WERI-Rb-1 (cell line): ENCODE measurements around the gene TCTN2.

Source experiments
- DNase-seq: peaks from one replicate; pipeline ENCODE4 v3.0.0-alpha.2; 2020
- H3K27ac ChIP-seq: fragments of 250-450 bp; sonication (Bioruptor Pico); 2 replicates; pipeline ENCODE4 v1.5.1; 2020; ENCODE audit warnings: mild to moderate bottlenecking, moderate library complexity
- H3K27me3 ChIP-seq: fragments of 250-450 bp; sonication (Bioruptor Pico); 2 replicates; pipeline ENCODE4 v1.5.1; 2021; ENCODE audit warnings: mild to moderate bottlenecking, low read depth, moderate library complexity; ENCODE audit not compliant: insufficient read depth, severe bottlenecking
- H3K36me3 ChIP-seq: fragments of 250-450 bp; sonication (Bioruptor Pico); 2 replicates; pipeline ENCODE4 v1.5.1; 2020; ENCODE audit warnings: mild to moderate bottlenecking, moderate library complexity
- H3K4me3 ChIP-seq: 2 replicates; pipeline ENCODE4 v1.5.1; 2011; ENCODE audit warnings: low read depth, mild to moderate bottlenecking, control low read depth, low read length
- H3K9me3 ChIP-seq: fragments of 250-450 bp; sonication (Bioruptor Pico); 2 replicates; pipeline ENCODE4 v1.5.1; 2021; ENCODE audit warnings: mild to moderate bottlenecking, moderate library complexity; ENCODE audit not compliant: severe bottlenecking
- TF ChIP-seq, protein P1 (sequence below): IDR thresholded peaks from 2 replicates; pipeline ENCODE4 v1.5.1; 2011; ENCODE audit warnings: low read depth, mild to moderate bottlenecking, control low read depth, inconsistent platforms, low read length

TCTN2 gene

DNA sequence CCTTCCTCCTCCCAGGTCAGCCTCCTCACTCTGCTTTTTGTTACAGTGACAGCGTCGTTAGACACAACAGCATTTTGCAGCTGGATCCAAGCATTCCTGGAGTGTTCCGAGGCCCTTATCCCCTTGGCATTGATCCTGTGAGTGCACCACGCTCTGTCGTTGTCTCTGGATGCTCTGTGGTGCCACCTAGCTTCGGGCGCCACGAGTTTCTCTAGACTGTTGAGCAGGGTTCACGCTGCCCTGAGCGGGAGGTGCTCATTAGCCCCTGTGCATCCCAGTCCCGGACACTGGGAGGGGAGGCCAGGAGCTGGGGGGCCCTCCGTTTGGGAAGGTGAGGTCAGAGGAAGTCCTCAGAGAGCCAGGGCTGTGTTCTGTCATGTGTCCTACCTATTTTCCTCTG, 73.9 kb downstream of the TCTN2 start:
- H3K27ac ChIP-seq = no peak overlapping the region

DNA sequence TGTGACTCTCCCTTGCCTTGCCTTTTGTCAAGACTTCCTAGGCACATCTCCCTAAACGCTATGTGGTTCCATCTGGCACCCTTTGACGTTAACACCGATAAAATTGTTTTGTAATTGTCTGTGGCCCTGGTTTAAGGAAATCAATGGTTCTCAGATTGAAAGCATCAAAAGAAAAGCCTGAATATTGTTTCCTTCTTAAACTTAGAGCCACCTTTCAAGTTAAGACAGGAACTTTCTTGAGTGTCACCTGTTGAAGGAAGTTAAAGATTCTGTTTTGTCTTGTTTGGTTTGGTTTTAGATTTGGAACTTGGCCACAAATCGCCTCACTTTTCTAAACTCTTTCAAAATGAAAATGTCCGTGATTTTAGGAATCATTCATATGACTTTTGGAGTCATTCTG, 76.4 kb downstream of the TCTN2 start:
- H3K4me3 ChIP-seq = no peak overlapping the region
- H3K27me3 ChIP-seq = no peaks in the 10 kb centered on the region
- no peak overlapping the region for H3K27ac ChIP-seq
- H3K9me3 ChIP-seq = no peaks in the 10 kb centered on the region
- peaks cover 54% of the 10 kb centered on the region for H3K36me3 ChIP-seq
- TF ChIP-seq, protein P1, sequence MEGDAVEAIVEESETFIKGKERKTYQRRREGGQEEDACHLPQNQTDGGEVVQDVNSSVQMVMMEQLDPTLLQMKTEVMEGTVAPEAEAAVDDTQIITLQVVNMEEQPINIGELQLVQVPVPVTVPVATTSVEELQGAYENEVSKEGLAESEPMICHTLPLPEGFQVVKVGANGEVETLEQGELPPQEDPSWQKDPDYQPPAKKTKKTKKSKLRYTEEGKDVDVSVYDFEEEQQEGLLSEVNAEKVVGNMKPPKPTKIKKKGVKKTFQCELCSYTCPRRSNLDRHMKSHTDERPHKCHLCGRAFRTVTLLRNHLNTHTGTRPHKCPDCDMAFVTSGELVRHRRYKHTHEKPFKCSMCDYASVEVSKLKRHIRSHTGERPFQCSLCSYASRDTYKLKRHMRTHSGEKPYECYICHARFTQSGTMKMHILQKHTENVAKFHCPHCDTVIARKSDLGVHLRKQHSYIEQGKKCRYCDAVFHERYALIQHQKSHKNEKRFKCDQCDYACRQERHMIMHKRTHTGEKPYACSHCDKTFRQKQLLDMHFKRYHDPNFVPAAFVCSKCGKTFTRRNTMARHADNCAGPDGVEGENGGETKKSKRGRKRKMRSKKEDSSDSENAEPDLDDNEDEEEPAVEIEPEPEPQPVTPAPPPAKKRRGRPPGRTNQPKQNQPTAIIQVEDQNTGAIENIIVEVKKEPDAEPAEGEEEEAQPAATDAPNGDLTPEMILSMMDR = no peak
- no peak for DNase-seq

More for the DNA sequence above, 73.9 kb downstream of the TCTN2 start:
- no peaks in the 10 kb centered on the region for H3K27me3 ChIP-seq
- H3K9me3 ChIP-seq = no peaks in the 10 kb centered on the region
- TF ChIP-seq, protein P1 = peak; percentile 46
- peaks cover 53% of the 10 kb centered on the region for H3K36me3 ChIP-seq
- H3K4me3 ChIP-seq = no peak overlapping the region
- peak; percentile 17 for DNase-seq

DNA sequence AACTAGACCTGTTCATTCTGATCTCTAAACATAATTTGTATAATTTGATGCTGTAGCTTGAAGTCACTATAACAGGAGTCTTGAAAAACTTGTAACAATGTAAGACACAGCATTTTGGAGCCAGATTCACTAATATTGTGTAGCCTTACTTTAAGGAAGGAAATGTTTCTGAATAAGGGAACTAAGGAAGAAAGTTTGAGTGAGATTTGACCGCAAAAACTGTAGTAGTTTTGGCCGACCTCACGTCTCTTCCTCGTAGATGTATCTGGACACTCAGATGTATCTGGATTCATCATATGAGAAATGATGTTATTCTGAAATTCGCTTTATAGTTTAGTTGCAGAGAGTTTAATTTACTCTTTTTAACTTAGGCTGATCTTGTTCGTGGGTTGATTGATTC, 77.2 kb downstream of the TCTN2 start:
- no peak for DNase-seq
- TF ChIP-seq, protein P1 = no peak
- H3K27ac ChIP-seq = no peak overlapping the region
- no peaks in the 10 kb centered on the region for H3K27me3 ChIP-seq
- H3K4me3 ChIP-seq = no peak overlapping the region
- peaks cover 52% of the 10 kb centered on the region for H3K36me3 ChIP-seq
- no peaks in the 10 kb centered on the region for H3K9me3 ChIP-seq

DNA sequence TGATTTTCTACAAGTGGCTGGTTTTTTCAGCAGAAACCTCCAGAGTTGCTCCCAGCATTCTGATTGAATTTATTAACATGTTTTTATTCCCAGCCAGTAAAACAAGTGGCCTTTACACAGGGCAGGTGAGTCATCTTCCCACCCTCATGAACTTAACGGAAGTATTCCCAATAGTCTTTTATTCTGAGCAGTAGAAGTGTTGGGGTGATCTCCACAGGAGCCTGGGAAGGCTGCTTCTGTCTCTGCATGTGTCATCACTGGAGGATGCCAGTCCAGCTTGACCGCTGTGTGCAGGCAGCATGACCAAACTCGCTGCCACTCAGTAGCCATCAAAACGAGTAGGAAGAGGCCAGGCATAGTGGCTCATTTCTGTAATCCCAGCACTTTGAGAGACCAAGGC, 77.7 kb downstream of the TCTN2 start:
- no peaks in the 10 kb centered on the region for H3K27me3 ChIP-seq
- H3K36me3 ChIP-seq = peaks cover 51% of the 10 kb centered on the region
- DNase-seq = no peak
- TF ChIP-seq, protein P1 = no peak
- no peak overlapping the region for H3K27ac ChIP-seq
- H3K9me3 ChIP-seq = no peaks in the 10 kb centered on the region
- no peak overlapping the region for H3K4me3 ChIP-seq

DNA sequence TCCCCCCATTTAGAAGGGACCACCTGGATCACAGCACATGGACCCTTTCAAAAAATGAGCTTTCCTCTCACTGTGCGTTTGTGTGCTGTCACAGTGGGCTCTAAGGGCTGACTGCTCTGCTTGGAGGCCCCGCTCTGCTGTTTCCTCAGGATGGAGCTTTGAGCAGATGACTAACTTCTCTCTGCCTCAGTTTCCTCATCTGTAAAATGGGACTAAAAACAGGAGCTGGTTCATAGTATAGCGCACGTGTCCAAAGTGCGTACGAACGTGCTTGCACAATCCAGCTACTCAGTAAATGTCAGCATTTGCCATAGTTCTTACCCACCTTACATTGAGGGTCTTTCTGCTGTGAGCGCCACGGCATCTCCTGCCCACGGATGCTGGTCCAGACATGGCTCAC, 78.4 kb downstream of the TCTN2 start:
- Histone ChIP-seq H3K9me3 (no peaks in the 10 kb centered on the region), H3K36me3 (peaks cover 49% of the 10 kb centered on the region), H3K27me3 (no peaks in the 10 kb centered on the region), H3K27ac (no peak overlapping the region), H3K4me3 (no peak overlapping the region)
- TF ChIP-seq, protein P1 = no peak
- no peak for DNase-seq

DNA sequence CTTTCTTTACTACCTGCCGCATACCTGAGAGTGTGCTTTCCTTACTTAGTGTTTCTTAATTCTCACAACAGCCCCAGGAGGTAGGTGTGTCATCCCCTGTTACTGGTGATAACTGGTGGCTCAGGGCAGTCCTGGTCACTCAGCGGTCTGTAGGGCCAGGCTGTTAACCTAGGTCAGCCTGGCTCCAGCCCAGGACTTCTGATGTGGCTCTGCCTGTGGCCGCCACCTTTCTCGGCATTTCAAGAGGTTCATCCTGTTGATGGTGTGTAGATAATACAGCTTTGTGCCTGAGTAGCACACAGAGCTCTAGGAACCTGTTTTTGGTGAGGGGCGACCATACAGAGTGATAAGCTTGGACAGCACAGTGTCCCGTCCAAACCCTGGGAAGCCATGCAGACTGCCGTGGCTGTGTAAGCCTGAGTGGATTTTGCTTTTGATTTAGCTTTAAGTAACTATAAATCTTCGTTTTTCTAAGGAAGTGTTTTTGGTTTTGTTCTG, 79.3 kb downstream of the TCTN2 start:
- Histone ChIP-seq H3K36me3 (peaks cover 45% of the 10 kb centered on the region), H3K9me3 (no peaks in the 10 kb centered on the region), H3K27me3 (no peaks in the 10 kb centered on the region), H3K4me3 (no peak overlapping the region), H3K27ac (no peak overlapping the region)
- TF ChIP-seq, protein P1 = no peak
- DNase-seq = no peak
